WTC11 (cell line): ENCODE measurements around the gene MAX. TPM values are rescaled to one million over a fixed set of nuclear protein-coding genes. Genes with fewer than 3 reads are reported as not detected.

Experiments used
- ATAC-seq: fragments of 200-7000 bp; cut with Tn5 transposase; 2 replicates; pipeline ENCODE4 v1.10.0; 2021; ENCODE audit warnings: mild to moderate bottlenecking, moderate library complexity
- CTCF ChIA-PET: fragments of 300-600 bp; sonication (Branson Sonifier 250); formaldehyde crosslinking; loops from one replicate; lab custom pipeline; 2021; ENCODE audit warnings: antibody characterized with exemption; lab: Charles Lee
- POLR2A ChIA-PET: fragments of 350-600 bp; sonication (Branson Sonifier 250); formaldehyde crosslinking; loops from one replicate; lab custom pipeline; 2021; ENCODE audit warnings: antibody characterized with exemption; lab: Charles Lee
- DNase-seq: peaks from one replicate; pipeline ENCODE4 v3.0.0; 2021; ENCODE audit warnings: low spot score
- H3K27ac Mint-ChIP-seq: 2 replicates; pipeline ENCODE4 v1.8.0; 2021; ENCODE audit warnings: mixed read lengths
- H3K27me3 Mint-ChIP-seq: 2 replicates; pipeline ENCODE4 v1.8.0; 2021; ENCODE audit warnings: low read depth, mild to moderate bottlenecking, moderate library complexity, mixed read lengths
- H3K36me3 Mint-ChIP-seq: 2 replicates; pipeline ENCODE4 v1.8.0; 2021; ENCODE audit warnings: mixed read lengths
- H3K4me1 Mint-ChIP-seq: 2 replicates; pipeline ENCODE4 v1.8.0; 2022; ENCODE audit warnings: mixed read lengths
- H3K4me3 Mint-ChIP-seq: 2 replicates; pipeline ENCODE4 v1.8.0; 2021; ENCODE audit warnings: mild to moderate bottlenecking, moderate library complexity, mixed read lengths
- H3K9me3 Mint-ChIP-seq: 2 replicates; pipeline ENCODE4 v1.8.0; 2021; ENCODE audit warnings: mixed read lengths
- AFF4 ChIP-seq: sonication (generic); formaldehyde crosslinking; IDR thresholded peaks from 2 replicates; pipeline ENCODE4 v1.8.1; 2023; ENCODE audit warnings: mild to moderate bottlenecking, missing genetic modification reagents, borderline replicate concordance
- ATF6 ChIP-seq: sonication (generic); formaldehyde crosslinking; IDR thresholded peaks from 2 replicates; pipeline ENCODE4 v1.8.1; 2023; ENCODE audit warnings: mild to moderate bottlenecking, missing genetic modification reagents
- CBFB ChIP-seq: sonication (generic); formaldehyde crosslinking; IDR thresholded peaks from 2 replicates; pipeline ENCODE4 v1.8.1; 2022; ENCODE audit warnings: mild to moderate bottlenecking, low read depth, missing genetic modification reagents
- CDX4 ChIP-seq: fragments of 250-450 bp; sonication (Bioruptor Pico); IDR thresholded peaks from 2 replicates; pipeline ENCODE4 v1.9.0; 2021; ENCODE audit warnings: moderate library complexity, mild to moderate bottlenecking, inconsistent platforms, borderline replicate concordance
- E2F4 ChIP-seq: sonication (generic); formaldehyde crosslinking; IDR thresholded peaks from 2 replicates; pipeline ENCODE4 v1.8.1; 2022; ENCODE audit warnings: low read depth, mild to moderate bottlenecking, moderate library complexity, missing genetic modification reagents, borderline replicate concordance
- ERG ChIP-seq: fragments of 250-450 bp; sonication (Bioruptor Pico); IDR thresholded peaks from 2 replicates; pipeline ENCODE4 v1.8.0; 2021; ENCODE audit warnings: mild to moderate bottlenecking
- GRHL2 ChIP-seq: fragments of 250-450 bp; sonication (Bioruptor Pico); IDR thresholded peaks from 2 replicates; pipeline ENCODE4 v1.8.0; 2022; ENCODE audit warnings: mild to moderate bottlenecking, moderate library complexity; ENCODE audit not compliant: insufficient replicate concordance, severe bottlenecking
- JAZF1 ChIP-seq: fragments of 250-450 bp; sonication (Bioruptor Pico); IDR thresholded peaks from 2 replicates; pipeline ENCODE4 v1.9.0; 2021; ENCODE audit warnings: moderate library complexity, mild to moderate bottlenecking, inconsistent platforms
- NFE2L1 ChIP-seq: sonication (generic); formaldehyde crosslinking; IDR thresholded peaks from 2 replicates; pipeline ENCODE4 v1.8.1; 2023; ENCODE audit warnings: missing genetic modification reagents
- NR1H2 ChIP-seq: sonication (generic); formaldehyde crosslinking; IDR thresholded peaks from 2 replicates; pipeline ENCODE4 v1.9.0; 2021; ENCODE audit warnings: mild to moderate bottlenecking, moderate library complexity, missing genetic modification reagents
- PRDM15 ChIP-seq: sonication (generic); formaldehyde crosslinking; IDR thresholded peaks from 2 replicates; pipeline ENCODE4 v1.8.0; 2022; ENCODE audit warnings: missing genetic modification reagents
- SMAD3 ChIP-seq: sonication (generic); formaldehyde crosslinking; IDR thresholded peaks from 2 replicates; pipeline ENCODE4 v1.8.0; 2022; ENCODE audit warnings: missing genetic modification reagents, mild to moderate bottlenecking, borderline replicate concordance
- STAT6 ChIP-seq: sonication (generic); formaldehyde crosslinking; conservative IDR thresholded peaks from 2 replicates; pipeline ENCODE4 v1.8.1; 2023; ENCODE audit warnings: mild to moderate bottlenecking, low read depth, missing genetic modification reagents, moderate library complexity
- USF1 ChIP-seq: sonication (generic); formaldehyde crosslinking; IDR thresholded peaks from 2 replicates; pipeline ENCODE4 v1.8.0; 2022; ENCODE audit warnings: mild to moderate bottlenecking, missing genetic modification reagents
- ZBTB21 ChIP-seq: sonication (generic); formaldehyde crosslinking; IDR thresholded peaks from 2 replicates; pipeline ENCODE4 v1.8.1; 2023; ENCODE audit warnings: mild to moderate bottlenecking, missing genetic modification reagents, borderline replicate concordance
- total RNA-seq: library from RNA; stranded (reverse); gene quantifications from 3 replicates; pipeline ENCODE4 v1.2.3, GENCODE V29; 2021

The MAX gene
- total RNA-seq, 1 experiment from 2014 or later = 58.5 TPM

GRCh38 chr14:65107200-65107599 is 4.9 kb upstream of the MAX start:
- Mint-ChIP-seq H3K27ac (no peak overlapping the region), H3K36me3 (peaks cover 2% of the 10 kb centered on the region; the same call in 1 of the 2 replicates), H3K9me3 (no peaks in the 10 kb centered on the region), H3K4me3 (no peak overlapping the region), H3K27me3 (no peaks in the 10 kb centered on the region; the same call in 1 of the 2 replicates), H3K4me1 (peaks cover 12% of the 10 kb centered on the region)
- ChIA-PET CTCF (no interaction called here), POLR2A (no interaction called here)
- no peak for ATAC-seq
- no peak for DNase-seq
- no peak for TF ChIP-seq SMAD3
- TF ChIP-seq CBFB = no peak
- no peak for TF ChIP-seq NFE2L1 (CRISPR knock-in tag)
- no peak for TF ChIP-seq AFF4 (CRISPR knock-in tag)
- no peak for TF ChIP-seq CDX4 (CRISPR knock-in tag)
- no peak for TF ChIP-seq STAT6 (CRISPR knock-in tag)
- TF ChIP-seq E2F4 (CRISPR knock-in tag) = no peak
- no peak for TF ChIP-seq GRHL2
- TF ChIP-seq USF1 (CRISPR knock-in tag) = no peak
- no peak for TF ChIP-seq NR1H2 (CRISPR knock-in tag)
- no peak for TF ChIP-seq ATF6

GRCh38 chr14:65106736-65107135 is 4.4 kb upstream of the MAX start:
- no peak for TF ChIP-seq NFE2L1 (CRISPR knock-in tag)
- no peak for TF ChIP-seq ZBTB21 (CRISPR knock-in tag)
- TF ChIP-seq PRDM15 (CRISPR knock-in tag) = no peak
- TF ChIP-seq JAZF1 = no peak
- TF ChIP-seq ERG (CRISPR knock-in tag) = no peak
- ChIA-PET POLR2A (no interaction called here), CTCF (no interaction called here)
- Mint-ChIP-seq H3K4me3 (no peak overlapping the region), H3K9me3 (no peaks in the 10 kb centered on the region), H3K36me3 (peaks cover 3% of the 10 kb centered on the region; the same call in 1 of the 2 replicates), H3K27me3 (no peaks in the 10 kb centered on the region; the same call in 1 of the 2 replicates), H3K27ac (no peak overlapping the region), H3K4me1 (peaks cover 12% of the 10 kb centered on the region)
- DNase-seq (no peak), ATAC-seq (no peak)
